ENCODE data around the gene ANKRD12. TPM values are rescaled to one million over a fixed set of nuclear protein-coding genes. Genes with fewer than 3 reads are reported as not detected.
A peak's percentile ranks its signal among the peaks of the same experiment; 100 is the strongest.

The ANKRD12 gene
- total and polyA plus RNA-seq, 4 donors, result 23.8 to 97.1 (median 54.8) TPM

DNA sequence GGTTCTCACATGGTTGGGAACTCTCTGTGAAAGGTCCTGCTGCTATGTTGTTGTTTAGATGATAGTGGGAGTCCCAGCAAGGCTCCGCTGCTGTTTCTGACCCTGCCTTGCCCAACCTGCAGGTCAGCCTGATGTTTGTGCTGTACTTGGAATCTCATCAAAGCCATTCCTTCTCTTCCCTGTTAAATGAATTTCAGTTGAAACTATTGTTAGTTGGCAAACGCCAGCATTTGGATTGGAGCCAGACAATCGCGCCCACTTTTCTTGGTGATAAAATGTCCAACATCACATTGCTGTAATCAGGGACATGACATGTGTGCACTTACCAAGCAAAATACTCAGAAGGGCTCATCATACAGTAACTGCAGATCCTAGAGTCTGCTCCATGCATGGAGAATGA lies 185.2 kb downstream of the ANKRD12 start:
- H3K4me3 ChIP-seq (ENCODE audit: low read depth, low read length), result no peak overlapping the region
- H3K27me3 ChIP-seq (ENCODE audit: control insufficient read depth, insufficient read depth, low read length), result no peaks in the 10 kb centered on the region
- H3K9me3 ChIP-seq (ENCODE audit: control insufficient read depth, insufficient read depth, low read length), result peaks cover under 1% of the 10 kb centered on the region
- no peaks in the 10 kb centered on the region for H3K4me1 ChIP-seq (ENCODE audit: control insufficient read depth, insufficient read depth, low read length)
- H3K36me3 ChIP-seq (ENCODE audit: control insufficient read depth, insufficient read depth, low read length), result no peaks in the 10 kb centered on the region
- peak in 1 of 6 donors; percentile 26 for DNase-seq (ENCODE audit: low read depth in 4 of 6, low spot score in 6 of 6)
- 56% methylated on average over 3 of the region's 4 CpGs for WGBS (ENCODE audit: insufficient coverage)
- H3K27ac ChIP-seq (ENCODE audit: low read depth, low read length), result no peak overlapping the region

DNA sequence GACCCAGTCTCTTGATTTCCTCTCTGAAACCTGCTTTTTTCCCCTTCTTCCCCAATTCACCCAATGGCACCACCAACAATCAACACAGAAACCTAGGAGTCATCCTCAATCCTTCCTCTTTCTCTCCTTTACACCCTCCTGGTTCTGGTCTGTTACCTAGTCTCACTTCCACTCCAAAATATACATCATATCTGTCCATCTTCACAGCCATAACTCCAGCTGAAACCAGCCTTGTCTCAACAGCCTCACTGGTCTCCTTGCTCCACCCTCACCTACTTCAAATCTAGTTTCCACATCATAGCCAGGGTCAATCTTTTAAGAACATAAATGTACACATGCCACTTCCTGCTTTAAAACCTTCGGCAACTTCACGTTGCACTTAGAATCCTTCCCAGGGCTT lies 186.2 kb downstream of the ANKRD12 start:
- DNase-seq (ENCODE audit: low read depth in 4 of 6, low spot score in 6 of 6), result no peak
- 92% methylated on average over 2 of the region's 2 CpGs for WGBS (ENCODE audit: insufficient coverage)
- Histone ChIP-seq H3K4me3 (ENCODE audit: low read depth, low read length) (no peak overlapping the region), H3K4me1 (ENCODE audit: control insufficient read depth, insufficient read depth, low read length) (no peaks in the 10 kb centered on the region), H3K36me3 (ENCODE audit: control insufficient read depth, insufficient read depth, low read length) (no peaks in the 10 kb centered on the region), H3K27ac (ENCODE audit: low read depth, low read length) (no peak overlapping the region), H3K27me3 (ENCODE audit: control insufficient read depth, insufficient read depth, low read length) (no peaks in the 10 kb centered on the region), H3K9me3 (ENCODE audit: control insufficient read depth, insufficient read depth, low read length) (peaks cover under 1% of the 10 kb centered on the region)

DNA sequence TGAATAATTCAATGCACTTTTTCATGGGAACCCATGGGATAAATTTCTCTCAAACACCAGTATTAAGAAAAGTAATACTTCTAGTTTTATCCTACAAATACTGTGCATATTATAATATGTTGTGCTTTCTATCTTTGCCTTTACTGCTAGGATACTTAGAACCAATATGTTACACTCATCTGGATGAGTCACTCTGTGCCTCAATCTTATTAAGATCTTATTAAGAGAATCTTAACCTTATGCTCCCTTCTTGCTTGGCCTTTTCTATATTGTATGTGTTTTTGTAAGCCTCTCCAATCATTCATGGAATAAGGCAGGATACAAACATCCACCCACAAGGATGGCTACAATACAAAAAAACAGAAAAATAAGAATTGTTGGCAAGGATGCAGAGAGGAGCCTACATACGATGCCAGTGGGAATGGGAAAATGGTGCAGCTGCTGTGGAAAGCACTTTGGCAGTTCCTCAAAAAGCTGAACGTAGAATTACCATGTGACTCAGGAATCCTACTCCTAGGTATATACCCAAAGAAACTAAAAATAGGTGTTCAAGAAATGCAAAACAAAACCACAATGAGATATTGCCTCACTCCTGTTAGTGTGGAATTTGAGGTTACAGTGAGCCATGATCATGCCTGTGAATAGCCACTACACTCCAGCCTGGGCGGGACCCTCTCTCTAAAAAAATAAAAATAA lies 187.3 kb downstream of the ANKRD12 start:
- peak in 2 of 6 donors; percentile 8 to 79 for DNase-seq (ENCODE audit: low read depth in 4 of 6, low spot score in 6 of 6)
- H3K9me3 ChIP-seq (ENCODE audit: control insufficient read depth, insufficient read depth, low read length), result peaks cover 4% of the 10 kb centered on the region

DNA sequence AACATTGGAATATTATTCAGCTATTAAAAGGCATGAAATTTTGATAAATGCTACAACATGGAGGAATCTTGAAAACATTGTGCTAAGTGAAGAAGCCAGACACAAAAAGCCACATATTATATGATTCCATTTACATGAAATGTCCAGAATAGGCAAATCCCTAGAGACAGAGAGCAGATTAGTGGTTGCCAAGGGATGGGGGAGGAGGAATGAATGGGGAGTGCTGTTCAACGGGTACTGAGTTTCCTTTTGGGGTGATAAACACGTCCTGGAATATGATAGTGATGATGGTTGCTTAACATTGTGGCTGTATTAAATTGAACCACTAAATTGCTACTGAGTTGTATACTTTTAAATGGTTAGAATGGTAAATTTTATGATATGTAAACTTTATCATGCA lies 189.1 kb downstream of the ANKRD12 start:
- DNase-seq (ENCODE audit: low read depth in 4 of 6, low spot score in 6 of 6), result no peak
- Histone ChIP-seq H3K27me3 (ENCODE audit: control insufficient read depth, insufficient read depth, low read length) (no peaks in the 10 kb centered on the region), H3K27ac (ENCODE audit: low read depth, low read length) (no peak overlapping the region), H3K4me1 (ENCODE audit: control insufficient read depth, insufficient read depth, low read length) (no peaks in the 10 kb centered on the region), H3K36me3 (ENCODE audit: control insufficient read depth, insufficient read depth, low read length) (no peaks in the 10 kb centered on the region), H3K9me3 (ENCODE audit: control insufficient read depth, insufficient read depth, low read length) (peaks cover 4% of the 10 kb centered on the region), H3K4me3 (ENCODE audit: low read depth, low read length) (no peak overlapping the region)
- 86% methylated on average over 1 of the region's 2 CpGs for WGBS (ENCODE audit: insufficient coverage)

More for the DNA sequence above, 187.3 kb downstream of the ANKRD12 start:
- Histone ChIP-seq H3K27me3 (ENCODE audit: control insufficient read depth, insufficient read depth, low read length) (no peaks in the 10 kb centered on the region), H3K36me3 (ENCODE audit: control insufficient read depth, insufficient read depth, low read length) (no peaks in the 10 kb centered on the region), H3K4me3 (ENCODE audit: low read depth, low read length) (no peak overlapping the region), H3K27ac (ENCODE audit: low read depth, low read length) (no peak overlapping the region), H3K4me1 (ENCODE audit: control insufficient read depth, insufficient read depth, low read length) (no peaks in the 10 kb centered on the region)
- no CpG with 5 or more reads among the region's 3 CpGs for WGBS (ENCODE audit: insufficient coverage)

DNA sequence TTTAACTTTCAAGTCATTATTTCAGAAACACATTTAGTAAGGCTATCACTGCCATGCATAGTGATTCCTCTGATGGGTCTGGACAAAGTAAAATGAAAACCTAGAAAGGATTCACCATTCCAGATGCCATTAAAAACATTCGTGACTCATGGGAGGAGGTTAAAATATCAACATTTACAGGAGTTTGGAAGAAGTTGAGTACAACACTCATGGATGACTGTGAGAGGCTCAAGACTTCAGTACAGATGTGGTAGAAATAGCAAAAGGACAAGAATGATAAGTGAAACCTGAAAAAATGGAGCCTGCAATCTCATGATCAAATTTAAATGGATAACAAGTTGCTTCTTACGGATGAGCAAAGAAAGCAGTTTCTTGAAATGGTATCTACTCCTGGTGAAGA lies 192.2 kb downstream of the ANKRD12 start:
- DNase-seq (ENCODE audit: low read depth in 4 of 6, low spot score in 6 of 6), result no peak
- Histone ChIP-seq H3K27me3 (ENCODE audit: control insufficient read depth, insufficient read depth, low read length) (no peaks in the 10 kb centered on the region), H3K9me3 (ENCODE audit: control insufficient read depth, insufficient read depth, low read length) (peaks cover 4% of the 10 kb centered on the region), H3K4me3 (ENCODE audit: low read depth, low read length) (no peak overlapping the region), H3K27ac (ENCODE audit: low read depth, low read length) (no peak overlapping the region), H3K4me1 (ENCODE audit: control insufficient read depth, insufficient read depth, low read length) (peaks cover 5% of the 10 kb centered on the region), H3K36me3 (ENCODE audit: control insufficient read depth, insufficient read depth, low read length) (no peaks in the 10 kb centered on the region)
- WGBS (ENCODE audit: insufficient coverage), result no CpG with 5 or more reads among the region's 2 CpGs

DNA sequence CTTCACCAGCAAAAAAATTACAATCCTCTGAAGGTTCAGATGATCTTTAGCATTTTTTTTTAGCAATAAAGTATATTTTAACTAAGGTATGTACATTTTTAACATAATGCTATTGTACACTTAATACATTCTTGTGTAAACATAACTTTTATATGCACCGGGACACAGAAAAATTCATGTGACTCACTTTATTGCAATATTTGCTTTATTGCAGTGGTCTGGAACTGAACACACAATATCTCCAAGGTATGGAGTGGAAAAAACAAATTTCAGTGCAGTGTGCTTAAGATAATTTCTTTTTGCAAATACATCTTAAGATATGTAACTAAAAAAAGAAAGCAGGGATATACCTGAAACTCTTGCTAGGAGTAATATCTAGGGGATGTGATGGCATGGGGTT lies 192.9 kb downstream of the ANKRD12 start:
- H3K27me3 ChIP-seq (ENCODE audit: control insufficient read depth, insufficient read depth, low read length), result no peaks in the 10 kb centered on the region
- no peak for DNase-seq (ENCODE audit: low read depth in 4 of 6, low spot score in 6 of 6)
- H3K36me3 ChIP-seq (ENCODE audit: control insufficient read depth, insufficient read depth, low read length), result no peaks in the 10 kb centered on the region
- H3K4me3 ChIP-seq (ENCODE audit: low read depth, low read length), result no peak overlapping the region
- H3K9me3 ChIP-seq (ENCODE audit: control insufficient read depth, insufficient read depth, low read length), result peaks cover 4% of the 10 kb centered on the region
- WGBS (ENCODE audit: insufficient coverage), result no CpG with 5 or more reads among the region's 1 CpG
- H3K27ac ChIP-seq (ENCODE audit: low read depth, low read length), result no peak overlapping the region
- peaks cover 9% of the 10 kb centered on the region for H3K4me1 ChIP-seq (ENCODE audit: control insufficient read depth, insufficient read depth, low read length)

DNA sequence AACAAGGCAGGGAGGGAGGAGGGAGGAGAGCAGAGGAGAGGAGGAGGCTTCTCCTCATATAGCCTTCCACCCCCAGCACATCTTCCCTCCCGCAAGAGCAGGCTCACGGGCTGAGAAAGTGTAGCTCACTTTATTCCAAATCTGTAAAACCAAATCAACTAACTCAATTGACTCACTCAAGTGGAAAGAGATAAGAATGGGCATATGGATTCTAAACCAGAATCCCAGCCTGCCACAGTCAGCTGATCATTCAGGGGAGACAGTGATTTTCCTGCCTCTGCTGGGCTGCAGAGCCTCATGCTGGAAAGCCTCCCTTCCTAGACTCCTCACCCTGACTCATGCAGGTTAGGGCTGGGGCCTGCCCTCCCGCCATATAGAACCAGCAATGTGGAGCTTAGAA lies 193.8 kb downstream of the ANKRD12 start:
- H3K9me3 ChIP-seq (ENCODE audit: control insufficient read depth, insufficient read depth, low read length), result peaks cover 4% of the 10 kb centered on the region
- no CpG with 5 or more reads among the region's 3 CpGs for WGBS (ENCODE audit: insufficient coverage)
- no peak overlapping the region for H3K4me3 ChIP-seq (ENCODE audit: low read depth, low read length)
- H3K27me3 ChIP-seq (ENCODE audit: control insufficient read depth, insufficient read depth, low read length), result no peaks in the 10 kb centered on the region
- H3K36me3 ChIP-seq (ENCODE audit: control insufficient read depth, insufficient read depth, low read length), result no peaks in the 10 kb centered on the region
- DNase-seq (ENCODE audit: low read depth in 4 of 6, low spot score in 6 of 6), result no peak
- no peak overlapping the region for H3K27ac ChIP-seq (ENCODE audit: low read depth, low read length)
- peaks cover 9% of the 10 kb centered on the region for H3K4me1 ChIP-seq (ENCODE audit: control insufficient read depth, insufficient read depth, low read length)

DNA sequence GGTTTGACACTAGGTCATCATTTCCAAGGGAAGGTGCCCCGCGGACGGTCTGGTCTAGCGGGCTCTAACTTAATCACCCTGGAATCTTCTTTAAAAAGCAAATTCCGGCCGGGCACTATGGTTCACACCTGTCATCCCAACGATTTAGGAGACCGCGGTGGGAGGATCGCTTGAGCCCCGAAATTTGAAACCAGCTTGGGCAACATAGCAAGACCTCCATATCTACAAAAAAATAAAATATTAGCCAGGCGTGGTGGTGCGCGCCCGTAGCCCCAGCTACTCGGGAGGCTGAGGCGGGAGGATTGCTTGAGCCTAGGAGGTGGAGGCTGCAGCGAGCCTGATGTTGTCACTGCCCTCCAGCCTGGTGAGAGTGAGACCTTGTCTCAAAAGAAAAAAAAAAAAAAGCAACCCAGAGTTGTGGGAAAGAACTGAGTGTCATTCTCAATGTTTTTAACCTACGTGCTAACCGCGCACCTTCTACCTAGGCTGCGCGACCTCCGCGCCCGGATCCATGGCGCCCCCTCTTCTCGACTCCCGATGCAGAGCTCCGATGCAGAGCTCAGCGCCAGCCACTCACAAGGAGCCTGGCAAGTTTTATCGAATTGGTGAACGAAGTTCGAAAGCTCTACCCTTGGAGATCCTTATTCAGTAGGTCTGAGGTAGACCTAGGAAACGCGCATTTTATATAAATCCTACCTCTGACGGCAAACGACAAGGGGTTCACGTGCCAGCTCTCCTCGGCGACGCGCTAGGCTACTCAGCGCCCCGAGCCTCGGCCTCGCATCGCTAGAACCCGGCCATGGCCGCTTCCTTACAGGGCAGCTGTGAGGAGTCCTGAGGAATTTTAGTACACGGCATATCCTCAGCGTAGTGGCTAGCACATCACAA lies 197.1 kb downstream of the ANKRD12 start:
- H3K4me3 ChIP-seq (ENCODE audit: low read depth, low read length), result peak overlapping the region; percentile 66
- DNase-seq (ENCODE audit: low read depth in 4 of 6, low spot score in 6 of 6), result no peak
- no peaks in the 10 kb centered on the region for H3K9me3 ChIP-seq (ENCODE audit: control insufficient read depth, insufficient read depth, low read length)
- H3K36me3 ChIP-seq (ENCODE audit: control insufficient read depth, insufficient read depth, low read length), result no peaks in the 10 kb centered on the region
- WGBS (ENCODE audit: insufficient coverage), result 5% methylated on average over 33 of the region's 52 CpGs
- H3K27me3 ChIP-seq (ENCODE audit: control insufficient read depth, insufficient read depth, low read length), result no peaks in the 10 kb centered on the region
- H3K27ac ChIP-seq (ENCODE audit: low read depth, low read length), result peak overlapping the region; percentile 84
- peaks cover 14% of the 10 kb centered on the region for H3K4me1 ChIP-seq (ENCODE audit: control insufficient read depth, insufficient read depth, low read length)

DNA sequence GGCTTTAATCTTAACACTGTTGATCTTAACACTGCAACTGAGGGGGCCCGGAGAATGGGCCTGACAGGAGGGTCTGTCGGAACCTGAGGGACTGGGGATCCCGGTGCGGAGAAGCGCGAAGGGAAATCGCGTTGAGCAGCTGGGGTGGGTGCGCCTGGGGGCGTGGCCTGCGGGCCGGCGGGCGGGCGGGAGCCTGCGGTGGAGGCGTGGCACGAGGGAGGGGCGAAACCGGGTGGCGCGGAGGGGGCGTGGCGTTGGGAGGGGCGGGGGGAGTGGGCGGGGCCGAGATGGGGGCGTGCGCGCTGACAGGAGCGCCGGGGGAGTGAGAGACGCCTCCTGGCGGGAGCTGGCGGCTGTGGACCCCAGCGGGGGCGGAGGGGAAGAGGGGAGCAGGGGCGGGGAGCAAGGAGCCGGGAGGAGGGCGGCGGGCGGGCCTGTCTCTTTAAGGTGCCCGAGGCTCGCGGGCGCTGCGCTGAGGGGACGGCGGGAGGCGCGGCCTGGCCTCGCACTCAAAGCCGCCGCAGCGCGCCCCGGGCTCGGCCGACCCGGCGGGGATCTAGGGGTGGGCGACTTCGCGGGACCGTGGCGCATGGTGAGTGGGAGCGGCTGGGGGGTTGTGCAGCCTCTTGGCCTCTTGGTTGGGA lies 197.9 kb downstream of the ANKRD12 start, which contains the start of gene TWSG1:
TSS of gene TWSG1 (plus strand) at position 445 of the 644 bp plus-strand sequence. CDS start 2,457 bp downstream, outside the sequence.
- DNase-seq (ENCODE audit: low read depth in 4 of 6, low spot score in 6 of 6), result peak; percentile 74 to 98 (median 82)
- under 1% methylated on average over 53 of the region's 67 CpGs for WGBS (ENCODE audit: insufficient coverage)

More for the DNA sequence above, 197.9 kb downstream of the ANKRD12 start, which contains the start of gene TWSG1:
- H3K9me3 ChIP-seq (ENCODE audit: control insufficient read depth, insufficient read depth, low read length), result no peaks in the 10 kb centered on the region
- H3K4me3 ChIP-seq (ENCODE audit: low read depth, low read length), result peak within 1 kb of the TSS; percentile 66
- H3K4me1 ChIP-seq (ENCODE audit: control insufficient read depth, insufficient read depth, low read length), result peaks cover 14% of the 10 kb centered on the region
- H3K36me3 ChIP-seq (ENCODE audit: control insufficient read depth, insufficient read depth, low read length), result peaks cover 5% of the 10 kb centered on the region
- H3K27me3 ChIP-seq (ENCODE audit: control insufficient read depth, insufficient read depth, low read length), result no peaks in the 10 kb centered on the region
- H3K27ac ChIP-seq (ENCODE audit: low read depth, low read length), result peak within 1 kb of the TSS; percentile 84

All from spinal cord (tissue), 10 donors.